GM06990 (cell line): Measurements from ENCODE around the gene MUCL3.
"Not testable (repeated sequence)": the region's sequence is repeated elsewhere in the genome, so short reads cannot be mapped to it uniquely, and the experiment has no call there.

Source experiments
- DNase-seq: peaks from one replicate; pipeline ENCODE4 v3.0.0-alpha.2; 2011; ENCODE audit not compliant: insufficient read length; ENCODE audit errors: extremely low read depth
- H3K27me3 ChIP-seq: replicated peaks from 2 replicates; pipeline ENCODE4 v1.6.0; 2011; ENCODE audit warnings: low read length; ENCODE audit not compliant: control insufficient read depth, insufficient read depth
- H3K36me3 ChIP-seq: 2 replicates; pipeline ENCODE4 v1.5.1; 2011; ENCODE audit warnings: low read length; ENCODE audit not compliant: control insufficient read depth, insufficient read depth
- H3K4me3 ChIP-seq: replicated peaks from 2 replicates; pipeline ENCODE4 v1.5.1; 2011; ENCODE audit warnings: low read depth, mild to moderate bottlenecking, control low read depth, low read length
- CTCF ChIP-seq: IDR thresholded peaks from 2 replicates; pipeline ENCODE4 v1.5.1; 2011; ENCODE audit warnings: low read length, control low read depth, mild to moderate bottlenecking, inconsistent platforms; ENCODE audit not compliant: insufficient read depth, poor library complexity, severe bottlenecking

Gene MUCL3

GRCh38 chr6:30898750-30899360 lies 41.9 kb upstream of the MUCL3 start:
- H3K36me3 ChIP-seq = peaks cover 9% of the 10 kb centered on the region

GRCh38 chr6:30900863-30901417 lies 39.8 kb upstream of the MUCL3 start:
- TF ChIP-seq CTCF = no peak
- DNase-seq = no peak
- Histone ChIP-seq H3K4me3 (no peak overlapping the region), H3K36me3 (peaks cover 7% of the 10 kb centered on the region), H3K27me3 (no peaks in the 10 kb centered on the region)

More at GRCh38 chr6:30898750-30899360, 41.9 kb upstream of the MUCL3 start:
- no peak for DNase-seq
- H3K27me3 ChIP-seq = no peaks in the 10 kb centered on the region
- no peak for TF ChIP-seq CTCF
- H3K4me3 ChIP-seq = no peak overlapping the region

GRCh38 chr6:30901436-30901835 lies 39.3 kb upstream of the MUCL3 start:
- Histone ChIP-seq H3K27me3 (no peaks in the 10 kb centered on the region), H3K36me3 (peaks cover 7% of the 10 kb centered on the region), H3K4me3 (no peak overlapping the region)
- TF ChIP-seq CTCF = no peak
- no peak for DNase-seq

- H3K36me3 ChIP-seq, DNase-seq, H3K27me3 ChIP-seq, H3K4me3 ChIP-seq: not testable (repeated sequence)
Measured at GRCh38 chr6:30902196-30902595, 38.6 kb upstream of the MUCL3 start.

GRCh38 chr6:30902709-30903108 lies 38.1 kb upstream of the MUCL3 start:
- Histone ChIP-seq H3K4me3 (no peak overlapping the region), H3K36me3 (peaks cover 6% of the 10 kb centered on the region), H3K27me3 (no peaks in the 10 kb centered on the region)
- DNase-seq = no peak
- TF ChIP-seq CTCF = no peak

GRCh38 chr6:30903236-30903635 lies 37.5 kb upstream of the MUCL3 start:
- DNase-seq = no peak
- Histone ChIP-seq H3K36me3 (peaks cover 6% of the 10 kb centered on the region), H3K4me3 (no peak overlapping the region), H3K27me3 (no peaks in the 10 kb centered on the region)
- no peak for TF ChIP-seq CTCF

GRCh38 chr6:30907290-30907757 lies 33.4 kb upstream of the MUCL3 start:
- DNase-seq, H3K27me3 ChIP-seq: not testable (repeated sequence)
- H3K36me3 ChIP-seq = peaks cover 12% of the 10 kb centered on the region
- H3K4me3 ChIP-seq = peak overlapping the region; percentile 88
